ENCODE data around the gene CAMSAP3.

GRCh38 chr19:7600721-7601120 is 5.1 kb downstream of the CAMSAP3 start:
- TF ChIP-seq CTCF (IDR thresholded peaks at IDR 0.05) (no peak), POLR2A (IDR thresholded peaks at IDR 0.05) (no peak)
